ENCODE measurements around the gene RNF2. TPM values are rescaled to one million over a fixed set of nuclear protein-coding genes. Genes with fewer than 3 reads are reported as not detected.

RNF2 gene
- total and polyA plus RNA-seq, 8 donors: 2.2 to 12.7 (median 8.6) TPM

GRCh38 chr1:185091480-185091879 is 46.1 kb downstream of the RNF2 start:
- no peak for FAIRE-seq
- Histone ChIP-seq H3K4me3 (no peak overlapping the region), H3K4me1 (no peaks in the 10 kb centered on the region), H3K27ac (no peak overlapping the region), H3K27me3 (no peaks in the 10 kb centered on the region), H3K36me3 (peaks cover 0 to 8% (median 7%) of the 10 kb centered on the region in 3 donors), H3K9me3 (no peaks in the 10 kb centered on the region)
- peak in 2 of 4 donors; percentile 73 to 81 for ATAC-seq
- intact Hi-C loops (cut with DNase I): no loop called here
- TF ChIP-seq CTCF (IDR thresholded peaks at IDR 0.05): no peak
- 79 to 87% methylated on average over 5 of the region's 5 CpGs for WGBS, 2 donors
- no peak for DNase-seq

GRCh38 chr1:185094761-185095160 is 49.4 kb downstream of the RNF2 start:
- intact Hi-C loops (cut with DNase I): no loop called here
- FAIRE-seq (no peak), ATAC-seq (no peak), DNase-seq (no peak)
- no peak overlapping the region for H3K27ac ChIP-seq
- H3K9me3 ChIP-seq: no peaks in the 10 kb centered on the region
- WGBS, 2 donors: 95% methylated on average over 2 of the region's 2 CpGs
- H3K27me3 ChIP-seq: no peaks in the 10 kb centered on the region
- TF ChIP-seq CTCF (IDR thresholded peaks at IDR 0.05): no peak
- no peak overlapping the region for H3K4me3 ChIP-seq
- H3K36me3 ChIP-seq: peaks cover 0 to 12% (median 8%) of the 10 kb centered on the region in 3 donors
- no peaks in the 10 kb centered on the region for H3K4me1 ChIP-seq

- H3K27ac ChIP-seq: no peak overlapping the region
- H3K27me3 ChIP-seq: no peaks in the 10 kb centered on the region
- FAIRE-seq (no peak), ATAC-seq (no peak), DNase-seq (no peak)
- H3K4me3 ChIP-seq: no peak overlapping the region
- no peaks in the 10 kb centered on the region for H3K4me1 ChIP-seq
- no peak for TF ChIP-seq CTCF (IDR thresholded peaks at IDR 0.05)
- peaks cover 0 to 13% (median 8%) of the 10 kb centered on the region in 3 donors for H3K36me3 ChIP-seq
- intact Hi-C loops (cut with DNase I): no loop called here
- no peaks in the 10 kb centered on the region for H3K9me3 ChIP-seq
- WGBS, 2 donors: 85 to 90% methylated on average over 2 of the region's 2 CpGs
Measured at GRCh38 chr1:185096531-185096930, 51.2 kb downstream of the RNF2 start.

- no peaks in the 10 kb centered on the region for H3K9me3 ChIP-seq
- no peak overlapping the region for H3K4me3 ChIP-seq
- WGBS, 2 donors: 85% methylated on average over 3 of the region's 3 CpGs
- peaks cover 0 to 7% (median 0%) of the 10 kb centered on the region in 3 donors for H3K36me3 ChIP-seq
- TF ChIP-seq CTCF (IDR thresholded peaks at IDR 0.05): no peak
- FAIRE-seq (no peak), DNase-seq (no peak), ATAC-seq (peak in 1 of 4 donors; percentile 30)
- H3K4me1 ChIP-seq: no peaks in the 10 kb centered on the region
- no peak overlapping the region for H3K27ac ChIP-seq
- no peaks in the 10 kb centered on the region for H3K27me3 ChIP-seq
- intact Hi-C loops (cut with DNase I): no loop called here
Measured at GRCh38 chr1:185104083-185104482, 58.7 kb downstream of the RNF2 start.

GRCh38 chr1:185105121-185105520 is 59.8 kb downstream of the RNF2 start:
- Histone ChIP-seq H3K4me1 (no peaks in the 10 kb centered on the region), H3K27ac (no peak overlapping the region), H3K36me3 (no peaks in the 10 kb centered on the region), H3K9me3 (no peaks in the 10 kb centered on the region), H3K4me3 (no peak overlapping the region), H3K27me3 (no peaks in the 10 kb centered on the region)
- ATAC-seq (no peak), FAIRE-seq (peak; percentile 41), DNase-seq (no peak)
- WGBS, 2 donors: 94 to 95% methylated on average over 3 of the region's 3 CpGs
- intact Hi-C loops (cut with DNase I): no loop called here
- TF ChIP-seq CTCF (IDR thresholded peaks at IDR 0.05): no peak
